Right ventricle myocardium superior (tissue), 1 donor: ENCODE results near the gene YEATS4. TPM values are rescaled to one million over a fixed set of nuclear protein-coding genes. Genes with fewer than 3 reads are reported as not detected.
"Not testable (repeated sequence)": the region's sequence is repeated elsewhere in the genome, so short reads cannot be mapped to it uniquely, and the experiment has no call there.

Source experiments
- ATAC-seq: fragments of 200-7000 bp; cut with Tn5 transposase; one replicate; pipeline ENCODE4 v1.9.1; 2020; ENCODE audit warnings: mild to moderate bottlenecking; ENCODE audit not compliant: poor library complexity
- DNase-seq: peaks from one replicate; pipeline ENCODE4 v3.0.0-alpha.2; 2020
- intact Hi-C: fragments of 100-400 bp; cut with DNase I; formaldehyde crosslinking; loops from one replicate; pipeline ENCODE4 v1.11.2; 2022
- long read RNA-seq: library from polyadenylated mRNA; unstranded; transcript quantifications from one replicate; pipeline ENCODE4 v2.0.0, GENCODE V29; 2021
- total RNA-seq: library from RNA; stranded (reverse); fragmentation: NEBNext Ultra II Directional; extraction: Animal tissue kit (Norgen Biotek cat#: 25700); gene quantifications from one replicate; pipeline ENCODE4 v1.2.1, GENCODE V29; 2021
- donor health status: DM: no; HTN: yes; CAD: no; lungs with severe emphysema.

Gene YEATS4
- 10.3 TPM for total RNA-seq
- long read RNA-seq, transcript YEATS4-202 (5 exons, 1,100 nt): minor isoform, 6 of 39 reads
- long read RNA-seq, transcript YEATS4-201 (7 exons, 1,434 nt): major isoform, 31 of 39 reads
- long read RNA-seq, partial matches to known transcripts: 0 of 39 reads
- long read RNA-seq, other reads (novel, unspliced or antisense): 2 of 39 reads

- DNase-seq: peak; percentile 93
- peak; percentile 99 for ATAC-seq
- intact Hi-C loops: no loop called here
These were observed at the start of gene YEATS4 for GRCh38 chr12:69359531-69360347. YEATS4 (plus strand) TSS chr12:69359743; CDS start chr12:69359973, 230 bp downstream.

- intact Hi-C loops: no loop called here
- no peak for DNase-seq
- ATAC-seq: no peak
These were observed 46.3 kb upstream of the YEATS4 start for GRCh38 chr12:69313209-69313608.

GRCh38 chr12:69316784-69317183, 42.8 kb upstream of the YEATS4 start:
- DNase-seq, intact Hi-C loops, ATAC-seq: not testable (repeated sequence)

- intact Hi-C loops, DNase-seq, ATAC-seq: not testable (repeated sequence)
These were observed 42.3 kb upstream of the YEATS4 start for GRCh38 chr12:69317233-69317632.

GRCh38 chr12:69318225-69318624, 41.3 kb upstream of the YEATS4 start:
- intact Hi-C loops: no loop called here
- ATAC-seq (no peak), DNase-seq (no peak)

GRCh38 chr12:69321351-69321750, 38.2 kb upstream of the YEATS4 start:
- ATAC-seq (no peak), DNase-seq (no peak)
- intact Hi-C loops: no loop called here

- DNase-seq (no peak), ATAC-seq (no peak)
These were observed 34.6 kb upstream of the YEATS4 start for GRCh38 chr12:69324797-69325466.

GRCh38 chr12:69328426-69328825, 31.1 kb upstream of the YEATS4 start:
- ATAC-seq: no peak
- no peak for DNase-seq
- intact Hi-C loops: no loop called here

More at GRCh38 chr12:69324797-69325466, 34.6 kb upstream of the YEATS4 start:
- intact Hi-C loops: no loop called here

- intact Hi-C loops: no loop called here
- ATAC-seq (no peak), DNase-seq (no peak)
These were observed 29.7 kb upstream of the YEATS4 start for GRCh38 chr12:69329669-69330428.

GRCh38 chr12:69330475-69331473, 28.8 kb upstream of the YEATS4 start:
- DNase-seq (peak; percentile 52), ATAC-seq (peak; percentile 68)
- intact Hi-C loops: no loop called here

GRCh38 chr12:69331519-69331908, 28.0 kb upstream of the YEATS4 start:
- ATAC-seq (peak; percentile 22), DNase-seq (no peak)
- intact Hi-C loops: no loop called here

GRCh38 chr12:69331909-69332684, 27.4 kb upstream of the YEATS4 start:
- ATAC-seq (no peak), DNase-seq (no peak)
- intact Hi-C loops: no loop called here

- no peak for ATAC-seq
- DNase-seq: no peak
- intact Hi-C loops: no loop called here
These were observed 26.7 kb upstream of the YEATS4 start for GRCh38 chr12:69332815-69333358.

- no peak for ATAC-seq
- DNase-seq: no peak
- intact Hi-C loops: no loop called here
These were observed 25.4 kb upstream of the YEATS4 start for GRCh38 chr12:69334158-69334557.

GRCh38 chr12:69337311-69338090, 22.0 kb upstream of the YEATS4 start:
- DNase-seq: no peak
- intact Hi-C loops: no loop called here

More at GRCh38 chr12:69337311-69338090, 22.0 kb upstream of the YEATS4 start:
- no peak for ATAC-seq
